Measurements from ENCODE around the gene POLD1.
A peak's percentile ranks its signal among the peaks of the same experiment; 100 is the strongest.

The POLD1 gene

DNA sequence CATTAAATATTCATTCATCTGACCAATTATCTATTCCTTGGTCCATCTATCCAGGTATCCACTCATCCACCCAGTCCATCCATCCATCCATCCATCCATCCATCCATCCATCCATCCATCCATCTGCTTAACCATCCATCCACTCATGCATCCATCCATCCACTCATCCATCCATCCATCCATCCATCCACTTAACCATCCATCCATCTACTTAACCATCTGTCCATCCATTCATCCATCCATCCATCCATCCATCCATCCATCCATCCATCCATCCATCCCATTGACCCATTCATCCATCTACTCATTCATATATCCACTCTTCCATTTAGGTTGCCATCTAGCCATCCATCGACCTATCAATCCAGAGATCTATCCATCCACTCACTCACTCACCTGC is 59.9 kb downstream of the POLD1 start:
- no peak for DNase-seq

DNA sequence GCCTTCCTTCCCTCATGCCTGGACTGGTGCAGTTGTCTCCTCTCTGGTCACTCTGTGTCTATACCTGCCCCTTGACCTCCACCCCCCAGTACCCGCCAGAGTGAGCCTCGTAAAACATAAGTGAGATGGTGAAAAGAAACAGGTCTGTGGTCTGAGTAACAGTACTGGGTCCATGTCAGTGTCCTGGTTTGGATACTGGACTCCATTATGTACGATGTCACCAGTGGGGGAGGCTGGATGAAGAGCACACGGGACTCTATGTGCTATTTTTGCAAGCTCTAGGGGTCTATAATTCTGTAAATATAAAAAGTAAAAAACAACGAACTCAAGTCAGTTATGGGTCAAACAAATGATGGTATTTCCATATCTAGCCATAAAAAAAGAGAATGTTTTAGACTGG is 62.9 kb downstream of the POLD1 start:
- DNase-seq = no peak

DNA sequence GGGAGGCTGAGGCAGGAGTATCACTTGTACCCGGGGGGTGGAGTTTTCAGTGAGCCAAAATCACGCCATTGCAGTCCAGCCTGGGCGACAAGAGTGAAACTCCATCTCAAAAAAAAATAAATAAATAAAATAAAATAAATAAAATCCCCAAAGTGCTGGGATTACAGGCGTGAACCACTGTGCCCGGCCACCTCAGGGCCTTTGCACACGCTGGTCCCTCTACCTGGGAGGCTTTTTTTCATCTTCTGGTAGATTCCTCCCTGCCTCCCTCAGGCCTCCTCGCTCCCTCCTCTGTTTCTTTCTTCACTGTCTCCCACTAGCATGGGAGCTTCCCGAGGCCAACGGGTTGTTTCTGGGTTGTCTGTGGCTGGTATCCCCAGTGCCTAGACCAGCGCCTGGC is 63.6 kb downstream of the POLD1 start:
- DNase-seq = no peak

DNA sequence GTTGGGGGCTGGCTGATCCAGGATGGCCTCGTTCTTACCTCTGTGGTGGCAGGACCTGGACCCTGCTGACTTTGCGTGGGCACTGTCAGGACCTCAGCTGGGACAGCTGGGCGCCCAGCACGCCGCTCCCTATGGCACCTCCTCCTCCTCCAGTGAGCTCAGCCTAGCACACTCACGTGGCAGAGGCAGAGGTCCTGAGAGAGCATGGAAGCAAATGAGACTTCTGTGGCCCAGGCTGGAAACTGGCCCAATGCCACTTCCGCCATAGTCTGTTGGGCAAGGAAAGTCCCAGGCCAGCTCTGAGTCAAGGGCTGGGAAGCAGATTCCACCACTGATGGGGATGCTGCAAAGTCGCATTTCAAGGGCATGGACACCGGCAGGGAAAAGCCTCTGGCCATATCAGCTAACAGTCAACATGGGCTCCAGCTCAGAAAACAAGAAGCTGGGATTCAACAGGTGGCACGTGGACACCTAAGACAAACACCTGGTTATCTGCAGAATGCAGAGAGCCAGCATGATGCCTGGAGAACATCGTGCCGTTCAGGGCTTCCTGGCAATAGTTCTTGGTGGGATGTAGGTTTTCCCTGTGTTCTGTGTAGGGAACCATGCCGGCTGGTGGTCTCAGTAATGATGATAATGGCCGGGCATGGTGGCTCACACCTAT is 65.2 kb downstream of the POLD1 start:
- DNase-seq = no peak

DNA sequence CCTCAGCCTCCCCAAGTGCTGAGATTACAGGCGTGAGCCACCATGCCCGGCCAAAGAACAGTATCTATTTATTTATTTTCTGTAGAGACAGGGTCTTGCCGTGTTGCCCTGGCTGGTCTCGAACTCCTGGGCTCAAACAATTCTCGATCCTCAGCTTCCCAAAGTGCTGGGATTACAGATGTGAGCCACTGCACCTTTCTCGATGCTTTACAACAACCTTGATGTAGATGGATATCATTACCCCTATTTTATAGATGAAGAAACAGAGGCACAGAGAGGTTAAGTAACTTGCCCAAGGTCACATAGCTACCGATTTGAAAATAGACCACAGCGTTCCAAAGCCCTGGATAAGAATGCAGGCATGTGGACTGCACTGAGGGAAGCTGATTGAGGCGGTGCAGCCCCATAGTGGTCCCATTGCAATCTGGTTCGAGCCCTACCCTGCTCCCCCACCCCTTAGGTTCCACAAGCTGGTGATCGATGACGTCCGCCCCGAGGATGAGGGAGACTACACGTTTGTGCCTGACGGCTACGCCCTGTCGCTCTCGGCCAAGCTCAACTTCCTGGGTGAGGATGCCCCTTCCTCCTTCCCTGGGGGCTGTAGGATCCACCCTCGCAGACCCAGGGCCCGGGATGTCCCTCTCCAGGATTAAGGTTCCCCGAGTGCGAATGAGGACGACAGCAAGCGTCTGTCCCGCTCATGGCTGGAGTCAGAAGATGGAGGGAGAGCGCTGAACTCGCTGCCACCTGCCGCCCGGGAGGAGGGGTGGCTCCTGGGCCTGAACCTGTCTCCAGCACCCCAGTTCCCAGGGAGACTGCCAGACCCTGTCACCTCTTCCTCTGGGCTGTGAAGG is 66.4 kb downstream of the POLD1 start:
- DNase-seq = no peak

DNA sequence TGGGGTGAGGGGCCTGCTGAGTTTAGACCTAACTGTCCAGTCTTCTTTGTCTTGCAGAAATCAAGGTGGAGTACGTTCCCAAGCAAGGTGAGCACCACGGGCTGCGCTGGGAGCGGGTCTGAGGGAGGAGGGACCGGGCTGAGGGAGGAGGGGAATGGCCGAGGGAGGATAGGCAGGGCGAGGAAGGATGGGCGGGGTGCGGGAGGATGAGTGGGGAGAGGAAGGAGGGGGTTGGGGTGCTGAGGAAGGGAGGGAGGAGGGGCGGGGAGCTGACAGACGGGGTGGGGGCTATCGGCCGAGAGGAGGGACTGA is 67.0 kb downstream of the POLD1 start:
- DNase-seq = no peak

DNA sequence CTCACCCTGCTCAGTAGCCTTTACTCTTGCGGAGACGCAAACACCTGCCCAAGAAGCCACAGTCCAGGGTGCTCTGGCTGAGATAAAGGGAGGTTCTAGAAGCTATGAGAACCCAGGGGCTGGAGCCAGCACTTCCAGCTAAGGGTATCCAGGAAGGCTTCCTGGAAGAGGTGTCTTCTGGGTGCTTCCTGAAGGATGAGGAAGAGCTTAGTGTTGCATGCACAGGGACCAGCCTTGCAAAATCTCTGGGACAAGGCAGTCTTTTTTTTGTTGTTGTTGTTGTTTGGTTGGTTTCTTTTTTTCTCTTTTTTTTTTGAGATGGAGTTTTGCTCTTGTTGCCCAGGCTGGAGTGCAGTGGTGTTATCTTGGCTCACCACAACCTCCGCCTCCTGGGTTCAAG is 69.1 kb downstream of the POLD1 start:
- no peak for DNase-seq

DNA sequence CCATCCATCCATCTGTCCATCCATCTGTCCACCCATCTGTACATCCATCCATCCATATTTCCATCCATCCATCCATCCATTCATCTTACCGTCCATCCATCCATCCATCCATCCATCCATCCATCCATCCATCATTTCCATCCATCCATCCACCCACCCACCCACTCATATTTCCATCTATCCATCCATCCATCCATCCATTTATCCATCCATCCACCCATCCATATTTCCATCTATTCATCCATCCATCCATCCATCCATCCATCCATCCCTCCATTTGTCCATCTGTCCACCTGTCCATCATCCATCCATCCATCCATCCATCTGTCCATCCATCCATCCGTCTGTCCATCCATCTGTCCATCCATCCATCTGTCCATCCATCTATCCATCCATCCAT is 71.8 kb downstream of the POLD1 start:
- DNase-seq = no peak

DNA sequence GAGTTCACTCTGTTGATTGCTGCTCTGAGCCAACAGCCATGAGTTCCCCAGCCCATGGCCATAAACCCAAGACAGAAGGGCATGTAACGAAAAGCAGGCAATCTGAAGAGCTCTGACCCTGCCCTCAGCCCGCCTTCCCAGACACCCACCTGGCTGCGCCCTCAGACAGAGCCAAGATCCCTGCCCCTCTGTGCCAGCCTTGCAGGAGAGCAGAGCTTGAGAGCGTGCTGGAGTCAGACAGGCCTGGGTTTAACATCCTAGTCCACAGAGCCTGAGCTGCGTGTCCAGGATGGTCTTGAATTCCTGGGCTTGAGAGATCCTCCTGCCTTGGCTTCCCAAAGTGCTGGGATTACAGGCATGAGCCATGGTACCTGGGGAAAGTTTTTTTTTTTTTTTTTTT is 73.2 kb downstream of the POLD1 start:
- DNase-seq = no peak

DNA sequence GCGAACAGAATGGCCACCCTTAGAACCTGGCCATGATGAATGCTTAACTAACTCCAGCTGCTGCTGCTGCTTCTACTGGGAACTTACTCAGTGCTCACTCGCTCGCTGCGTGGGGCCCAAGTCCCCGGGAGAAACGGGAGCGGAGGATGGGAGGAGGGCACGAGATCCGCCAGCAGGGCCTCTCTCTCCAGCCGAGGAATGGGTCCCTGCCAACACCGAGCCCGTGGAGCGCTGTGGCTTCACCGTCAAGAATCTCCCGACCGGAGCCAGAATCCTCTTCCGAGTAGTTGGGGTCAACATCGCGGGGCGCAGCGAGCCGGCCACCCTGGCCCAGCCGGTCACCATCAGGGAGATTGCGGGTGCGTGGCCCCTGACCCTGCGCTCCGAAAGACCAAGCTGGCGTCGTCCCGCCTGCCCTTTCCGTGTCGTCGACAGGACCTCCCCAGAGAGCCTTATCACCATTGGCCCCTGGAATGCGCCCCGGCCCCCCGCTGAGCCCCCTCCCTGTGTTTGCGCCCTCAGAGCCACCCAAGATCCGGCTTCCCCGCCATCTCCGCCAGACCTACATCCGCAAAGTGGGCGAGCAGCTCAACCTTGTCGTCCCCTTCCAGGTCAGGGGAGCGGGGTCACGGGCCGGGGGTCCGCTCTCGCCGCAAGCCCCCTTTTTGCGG is 74.4 kb downstream of the POLD1 start:
- no peak for DNase-seq

DNA sequence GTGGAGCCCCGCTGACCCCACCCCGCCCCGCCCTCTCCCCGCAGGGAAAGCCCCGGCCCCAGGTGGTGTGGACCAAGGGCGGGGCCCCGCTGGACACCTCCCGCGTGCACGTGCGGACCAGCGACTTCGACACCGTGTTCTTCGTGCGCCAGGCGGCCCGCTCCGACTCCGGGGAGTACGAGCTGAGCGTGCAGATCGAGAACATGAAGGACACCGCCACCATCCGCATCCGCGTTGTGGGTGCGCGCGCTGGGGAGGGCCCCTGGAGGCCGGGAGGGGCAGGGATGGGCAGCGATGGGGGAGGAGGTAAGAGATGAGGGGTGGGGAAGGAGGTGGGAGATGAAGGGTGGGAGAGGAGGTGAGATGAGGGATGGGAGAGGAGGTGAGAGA is 74.9 kb downstream of the POLD1 start:
- no peak for DNase-seq

DNA sequence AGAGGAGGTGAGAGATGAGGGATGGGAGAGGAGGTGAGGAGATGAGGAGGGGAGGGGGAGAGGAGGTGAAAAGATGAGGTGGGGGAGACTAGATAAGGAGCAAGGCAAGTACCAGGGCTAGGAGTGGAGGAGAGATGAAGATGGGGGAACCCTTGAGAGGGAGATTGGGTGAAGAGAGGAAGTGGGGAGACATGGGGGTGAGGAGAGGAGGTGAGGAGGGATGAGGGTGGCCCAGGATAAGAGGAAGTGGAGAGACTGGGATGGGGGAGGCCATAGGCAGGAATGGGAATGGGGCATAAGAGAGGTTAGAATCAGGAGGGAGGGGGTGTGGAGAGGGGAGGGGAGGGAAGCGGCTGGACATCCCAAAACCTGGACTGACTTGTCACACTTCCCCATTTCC is 75.5 kb downstream of the POLD1 start:
- no peak for DNase-seq

DNA sequence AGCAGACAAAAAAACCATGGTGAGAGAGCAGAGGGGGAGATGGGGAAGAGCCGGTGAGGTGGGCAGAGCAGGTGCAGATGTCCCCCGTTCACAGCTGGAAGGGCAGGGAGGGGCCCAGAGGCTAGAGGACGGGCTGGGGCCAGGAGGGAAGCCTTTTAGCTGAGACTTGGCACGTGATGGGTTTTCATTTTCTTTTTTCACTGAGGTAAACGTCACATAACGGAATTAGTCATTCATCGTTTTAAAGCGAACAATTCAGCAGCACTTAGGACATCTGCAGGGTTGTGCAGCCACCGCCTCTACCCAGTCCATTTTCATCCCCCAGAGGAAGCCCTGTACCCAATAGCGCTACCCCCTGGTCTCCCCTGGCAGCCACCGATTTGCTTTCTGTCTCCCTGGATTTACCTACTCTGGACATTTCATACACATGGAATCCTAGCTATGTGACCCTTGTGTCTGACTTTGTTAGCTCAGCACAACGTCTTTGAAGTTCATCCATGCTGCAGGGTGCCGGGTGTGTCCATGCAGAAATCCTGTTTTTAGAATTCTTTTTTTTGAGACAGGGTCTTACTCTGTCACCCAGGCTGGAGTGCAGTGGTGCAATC is 76.1 kb downstream of the POLD1 start:
- no peak for DNase-seq

DNA sequence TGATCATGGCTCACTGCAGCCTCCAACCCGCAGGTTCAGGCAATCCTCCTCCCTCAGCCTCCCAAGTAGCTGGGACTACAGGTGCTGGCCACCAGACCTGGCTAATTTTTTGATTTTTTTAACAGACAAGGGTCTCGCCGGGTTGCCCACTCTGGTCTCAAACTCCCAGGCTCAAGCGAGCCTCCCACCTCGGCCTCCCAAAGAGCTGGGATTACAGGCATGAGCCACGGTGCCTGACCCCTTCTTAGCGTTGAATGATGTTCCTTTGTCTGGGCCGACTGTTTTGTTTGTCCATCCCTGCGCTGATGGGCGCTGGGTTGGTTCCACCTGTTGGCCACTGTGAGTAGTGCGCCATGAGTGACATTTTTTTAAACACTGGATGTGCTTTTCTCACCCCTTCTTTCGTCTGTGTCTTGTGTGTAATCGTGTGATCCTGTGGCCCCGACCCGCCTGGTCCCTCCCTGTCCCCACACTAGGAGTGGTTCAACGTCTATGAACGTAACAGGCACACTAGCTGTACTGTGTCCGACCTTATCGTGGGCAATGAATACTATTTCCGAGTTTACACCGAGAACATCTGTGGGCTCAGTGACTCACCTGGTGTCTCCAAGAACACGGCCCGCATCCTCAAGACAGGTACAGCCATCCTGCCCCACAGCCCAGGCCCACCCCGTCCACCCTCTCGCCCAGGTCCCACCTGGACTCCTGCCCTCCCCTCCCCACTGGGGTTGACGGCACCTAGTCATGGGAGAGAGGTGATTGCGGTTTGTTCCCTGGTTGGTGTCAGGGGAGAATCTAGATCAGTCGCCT is 77.1 kb downstream of the POLD1 start:
- DNase-seq = peak; percentile 60

DNA sequence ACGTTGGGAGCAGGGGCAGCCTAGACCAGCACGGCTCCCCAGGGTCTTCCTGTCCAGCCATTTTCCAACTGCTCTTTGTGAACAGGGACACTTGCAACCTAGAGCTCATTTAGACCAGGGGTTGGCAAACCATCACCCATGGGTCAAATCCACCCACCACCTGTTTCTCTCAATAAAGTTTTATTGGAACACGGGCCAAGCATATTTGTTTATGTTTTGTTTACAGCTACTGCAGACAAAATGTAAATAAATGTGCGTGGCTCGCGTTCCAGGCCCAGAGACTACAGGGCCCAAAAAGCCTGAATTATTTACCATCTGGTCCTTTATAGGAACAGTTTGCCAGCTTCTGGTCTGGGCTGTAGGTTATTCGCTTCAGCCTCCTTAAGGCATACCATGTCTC is 78.8 kb downstream of the POLD1 start:
- no peak for DNase-seq

DNA sequence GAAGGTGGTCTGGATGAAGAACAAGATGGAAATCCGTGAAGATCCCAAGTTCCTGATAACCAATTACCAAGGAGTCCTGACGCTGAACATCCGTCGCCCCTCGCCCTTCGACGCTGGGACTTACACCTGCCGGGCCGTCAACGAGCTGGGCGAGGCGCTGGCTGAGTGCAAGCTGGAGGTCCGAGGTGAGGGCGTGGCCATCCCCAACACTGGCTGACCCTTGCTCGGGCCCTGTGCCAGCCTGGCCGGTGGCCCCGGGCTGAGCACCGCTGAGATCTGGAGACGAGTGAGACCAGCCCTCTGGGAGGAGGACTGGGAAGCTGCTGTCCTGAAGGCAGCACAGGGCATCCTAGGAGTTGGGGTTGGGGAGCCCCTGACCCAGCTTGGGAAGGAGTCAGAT is 80.2 kb downstream of the POLD1 start:
- DNase-seq = no peak

DNA sequence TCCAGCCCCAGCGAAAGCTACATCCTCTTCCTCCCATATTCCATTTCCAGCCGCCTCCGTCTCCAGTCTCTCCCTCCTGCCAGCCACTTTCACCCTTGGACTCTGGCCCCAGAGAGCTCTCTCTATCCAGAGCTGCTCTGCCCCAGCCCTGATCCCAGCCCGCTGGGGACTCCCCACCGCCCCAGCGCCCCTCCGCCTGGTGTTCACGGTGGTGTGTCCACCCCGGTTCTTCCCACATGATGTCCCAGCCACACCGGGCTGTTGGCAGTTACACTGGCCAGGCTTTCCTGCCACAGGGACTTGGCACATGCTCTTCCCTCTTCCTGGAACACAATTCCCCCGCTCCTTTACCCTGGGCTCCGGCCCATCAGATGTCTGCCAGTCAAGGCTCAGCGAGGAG is 80.9 kb downstream of the POLD1 start:
- DNase-seq = no peak

DNA sequence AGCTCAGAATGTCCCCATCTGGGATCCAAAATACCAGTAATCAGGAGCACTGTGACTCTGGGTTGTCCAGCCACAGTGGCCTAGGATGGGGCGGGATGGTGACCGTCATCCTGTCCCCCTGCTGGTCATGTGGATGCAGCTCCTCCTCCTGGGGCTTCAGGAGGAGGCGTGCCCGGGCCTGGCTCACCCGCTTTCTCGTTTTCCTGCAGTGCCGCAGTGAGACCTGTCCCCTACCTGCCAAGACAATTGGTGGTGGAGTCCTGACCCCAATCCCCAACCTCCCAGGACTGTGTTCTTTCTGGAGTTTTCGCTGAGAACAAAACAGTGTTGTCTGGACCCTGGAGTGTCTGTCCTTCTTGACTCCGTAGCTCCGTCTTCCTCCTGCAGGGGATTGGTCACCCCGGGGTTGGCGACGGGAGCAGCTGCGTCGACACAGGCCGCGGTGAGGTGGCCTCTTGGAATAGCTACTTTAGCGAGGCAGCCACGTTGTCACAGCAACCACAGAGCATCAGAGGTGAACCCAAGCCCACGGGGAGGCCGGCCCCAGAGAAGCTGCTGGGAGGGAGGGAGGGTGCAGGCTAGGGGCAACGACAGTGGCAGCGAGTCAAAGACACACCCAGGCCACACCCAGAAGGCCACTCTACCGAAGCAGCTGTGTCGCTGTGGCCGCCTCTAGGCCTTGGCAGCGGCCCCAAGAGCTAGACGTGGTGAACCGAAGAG is 82.0 kb downstream of the POLD1 start:
- DNase-seq = no peak

DNA sequence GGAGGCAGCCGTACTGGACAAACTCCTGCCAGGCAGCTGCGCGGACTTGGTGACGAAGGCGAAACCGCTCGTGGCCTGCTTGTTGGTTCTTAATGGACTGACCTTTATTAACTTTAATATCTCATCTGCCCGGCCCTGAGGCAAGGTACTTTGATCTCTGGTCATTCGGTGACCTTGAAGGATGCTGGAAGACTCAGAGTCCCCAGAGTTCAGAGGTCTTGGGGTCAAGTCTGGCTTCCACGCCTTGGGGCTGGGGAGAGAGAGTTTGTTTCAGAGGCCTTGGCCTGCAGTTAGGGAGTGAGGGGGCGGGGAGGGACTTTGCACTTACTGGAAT is 82.5 kb downstream of the POLD1 start:
- DNase-seq = no peak

DNA sequence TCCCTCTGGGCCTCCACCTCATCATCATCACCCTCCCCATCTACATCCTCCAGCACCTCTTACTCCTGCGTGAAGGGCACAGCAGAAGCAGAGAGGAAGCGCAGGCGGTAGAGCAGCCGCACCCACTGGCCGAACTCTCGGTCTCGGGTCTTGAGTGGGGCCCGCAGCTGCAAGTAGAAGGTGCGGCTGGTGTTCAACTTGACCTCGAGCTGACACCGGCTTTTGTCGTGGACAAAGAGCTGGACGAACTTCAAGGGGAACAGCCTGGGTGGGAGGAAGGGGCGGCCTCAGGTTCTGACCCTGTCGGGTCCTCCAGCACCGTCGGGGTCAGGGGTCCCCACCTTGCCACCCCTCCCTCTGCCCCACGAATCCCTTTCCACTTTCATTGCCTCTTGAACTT is 83.4 kb downstream of the POLD1 start:
- DNase-seq = no peak

Measured in activated CD4-positive, CD25-positive, alpha-beta regulatory T cell treated with anti-CD3 and anti-CD28 coated beads, Interleukin-2, amount 50 U/mL, for 72 hours (primary cell).